ENCODE data around the gene TBC1D2B.

Gene TBC1D2B

GRCh38 chr15:78047761-78048627 is 29.5 kb downstream of the TBC1D2B start:
- TF ChIP-seq SIN3A (IDR thresholded peaks at IDR 0.05; ENCODE audit: borderline replicate concordance, insufficient read depth, low read length) = no peak
- TF ChIP-seq FOXP2 (optimal IDR thresholded peaks at IDR 0.05; ENCODE audit: borderline replicate concordance, extremely low read depth, extremely low read length, insufficient read depth) = no peak
- no peak for TF ChIP-seq TAF1 (IDR thresholded peaks at IDR 0.05; ENCODE audit: borderline replicate concordance, insufficient read depth, low read length)
- TF ChIP-seq, protein P1, sequence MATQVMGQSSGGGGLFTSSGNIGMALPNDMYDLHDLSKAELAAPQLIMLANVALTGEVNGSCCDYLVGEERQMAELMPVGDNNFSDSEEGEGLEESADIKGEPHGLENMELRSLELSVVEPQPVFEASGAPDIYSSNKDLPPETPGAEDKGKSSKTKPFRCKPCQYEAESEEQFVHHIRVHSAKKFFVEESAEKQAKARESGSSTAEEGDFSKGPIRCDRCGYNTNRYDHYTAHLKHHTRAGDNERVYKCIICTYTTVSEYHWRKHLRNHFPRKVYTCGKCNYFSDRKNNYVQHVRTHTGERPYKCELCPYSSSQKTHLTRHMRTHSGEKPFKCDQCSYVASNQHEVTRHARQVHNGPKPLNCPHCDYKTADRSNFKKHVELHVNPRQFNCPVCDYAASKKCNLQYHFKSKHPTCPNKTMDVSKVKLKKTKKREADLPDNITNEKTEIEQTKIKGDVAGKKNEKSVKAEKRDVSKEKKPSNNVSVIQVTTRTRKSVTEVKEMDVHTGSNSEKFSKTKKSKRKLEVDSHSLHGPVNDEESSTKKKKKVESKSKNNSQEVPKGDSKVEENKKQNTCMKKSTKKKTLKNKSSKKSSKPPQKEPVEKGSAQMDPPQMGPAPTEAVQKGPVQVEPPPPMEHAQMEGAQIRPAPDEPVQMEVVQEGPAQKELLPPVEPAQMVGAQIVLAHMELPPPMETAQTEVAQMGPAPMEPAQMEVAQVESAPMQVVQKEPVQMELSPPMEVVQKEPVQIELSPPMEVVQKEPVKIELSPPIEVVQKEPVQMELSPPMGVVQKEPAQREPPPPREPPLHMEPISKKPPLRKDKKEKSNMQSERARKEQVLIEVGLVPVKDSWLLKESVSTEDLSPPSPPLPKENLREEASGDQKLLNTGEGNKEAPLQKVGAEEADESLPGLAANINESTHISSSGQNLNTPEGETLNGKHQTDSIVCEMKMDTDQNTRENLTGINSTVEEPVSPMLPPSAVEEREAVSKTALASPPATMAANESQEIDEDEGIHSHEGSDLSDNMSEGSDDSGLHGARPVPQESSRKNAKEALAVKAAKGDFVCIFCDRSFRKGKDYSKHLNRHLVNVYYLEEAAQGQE (IDR thresholded peaks at IDR 0.05; ENCODE audit: insufficient read depth in 1 of 2, low read depth in 2 of 2, low read length in 2 of 2) = no peak
- TF ChIP-seq POLR2AphosphoS5 (IDR thresholded peaks at IDR 0.05; ENCODE audit: low read depth, low read length) = no peak

DNA sequence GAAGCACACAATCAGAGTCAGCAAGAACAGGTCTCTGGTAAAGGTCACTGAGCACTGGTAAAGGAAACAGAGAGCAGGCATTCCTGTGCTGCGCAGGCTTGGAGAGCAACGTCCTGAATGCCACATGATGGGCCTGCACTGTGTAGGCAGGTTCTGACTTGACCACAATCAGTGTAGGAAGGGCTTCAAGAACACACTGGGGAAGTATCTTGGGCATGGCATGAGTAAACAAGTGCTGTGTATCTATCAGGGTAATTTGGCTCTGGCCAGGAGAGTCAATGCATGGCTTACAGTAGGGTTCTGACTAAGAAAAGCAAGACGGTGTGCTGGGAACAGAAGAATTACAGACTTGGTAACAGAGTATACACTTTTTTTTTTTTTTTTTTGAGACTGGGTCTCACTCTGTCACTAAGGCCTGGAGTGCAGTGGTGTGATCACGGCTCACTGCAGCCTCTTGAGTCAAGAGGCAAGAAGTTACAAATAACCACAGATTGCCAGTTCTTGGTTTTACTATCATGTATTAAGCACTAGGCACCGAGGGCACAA is 30.6 kb downstream of the TBC1D2B start:
- TF ChIP-seq, protein P1 (IDR thresholded peaks at IDR 0.05; ENCODE audit: insufficient read depth in 1 of 2, low read depth in 2 of 2, low read length in 2 of 2) = no peak
- TF ChIP-seq SIN3A (IDR thresholded peaks at IDR 0.05; ENCODE audit: borderline replicate concordance, insufficient read depth, low read length) = no peak
- TF ChIP-seq TAF1 (IDR thresholded peaks at IDR 0.05; ENCODE audit: borderline replicate concordance, insufficient read depth, low read length) = no peak
- TF ChIP-seq FOXP2 (optimal IDR thresholded peaks at IDR 0.05; ENCODE audit: borderline replicate concordance, extremely low read depth, extremely low read length, insufficient read depth) = no peak
- no peak for TF ChIP-seq POLR2AphosphoS5 (IDR thresholded peaks at IDR 0.05; ENCODE audit: low read depth, low read length)

- TF ChIP-seq, protein P1 (IDR thresholded peaks at IDR 0.05; ENCODE audit: insufficient read depth in 1 of 2, low read depth in 2 of 2, low read length in 2 of 2) = no peak
- TF ChIP-seq POLR2AphosphoS5 (IDR thresholded peaks at IDR 0.05; ENCODE audit: low read depth, low read length) (no peak), FOXP2 (optimal IDR thresholded peaks at IDR 0.05; ENCODE audit: borderline replicate concordance, extremely low read depth, extremely low read length, insufficient read depth) (no peak), TAF1 (IDR thresholded peaks at IDR 0.05; ENCODE audit: borderline replicate concordance, insufficient read depth, low read length) (no peak), SIN3A (IDR thresholded peaks at IDR 0.05; ENCODE audit: borderline replicate concordance, insufficient read depth, low read length) (no peak)
Observed at GRCh38 chr15:78045189-78045588, 32.3 kb downstream of the TBC1D2B start.

DNA sequence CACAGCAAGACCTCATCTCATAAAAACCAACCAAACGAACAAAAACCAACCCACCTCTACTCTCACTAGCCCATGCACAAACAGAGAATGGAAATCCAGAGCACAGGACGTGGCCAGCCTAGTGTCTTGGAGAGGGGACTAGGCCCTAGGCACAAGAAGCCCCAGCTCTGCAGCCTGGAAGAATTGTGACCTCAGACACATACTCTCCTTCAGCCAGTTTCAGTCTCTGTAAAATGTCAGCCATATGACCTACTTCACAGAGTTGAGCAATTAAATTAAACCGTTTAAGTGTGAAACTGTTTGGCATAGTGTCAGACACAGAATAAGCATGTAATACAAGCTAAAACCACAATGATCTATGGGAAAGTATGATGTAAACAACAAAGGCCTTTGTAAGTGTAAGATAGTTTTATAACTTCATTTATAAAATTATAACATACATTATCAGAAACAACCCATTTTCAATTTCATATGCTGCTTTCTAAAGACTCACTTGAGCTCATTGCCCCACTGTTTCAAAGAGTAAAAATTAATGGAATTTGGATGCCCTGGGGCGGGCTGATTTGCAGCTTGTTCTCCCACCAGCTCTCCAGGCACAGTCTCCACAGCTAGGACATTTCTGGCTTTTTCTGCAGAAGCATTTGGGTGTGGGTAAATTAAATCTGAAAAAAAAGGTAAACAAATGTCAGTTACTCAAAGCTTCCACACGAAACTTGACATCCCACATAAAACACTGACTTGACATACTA is 32.9 kb downstream of the TBC1D2B start:
- TF ChIP-seq SIN3A (IDR thresholded peaks at IDR 0.05; ENCODE audit: borderline replicate concordance, insufficient read depth, low read length) (no peak), FOXP2 (optimal IDR thresholded peaks at IDR 0.05; ENCODE audit: borderline replicate concordance, extremely low read depth, extremely low read length, insufficient read depth) (no peak), TAF1 (IDR thresholded peaks at IDR 0.05; ENCODE audit: borderline replicate concordance, insufficient read depth, low read length) (no peak), POLR2AphosphoS5 (IDR thresholded peaks at IDR 0.05; ENCODE audit: low read depth, low read length) (no peak)
- TF ChIP-seq, protein P1 (IDR thresholded peaks at IDR 0.05; ENCODE audit: insufficient read depth in 1 of 2, low read depth in 2 of 2, low read length in 2 of 2) = no peak
